PC-9 (cell line): ENCODE measurements around the gene EPB41L2.

ENCODE experiments used
- EZH2 ChIP-seq: fragments of 200-600 bp; sonication (generic); IDR thresholded peaks from 2 replicates; pipeline ENCODE4 v1.8.0; 2017; ENCODE audit warnings: antibody characterized with exemption, low read depth
- TF ChIP-seq, protein P1 (sequence below): fragments of 200-600 bp; sonication (generic); conservative IDR thresholded peaks from 2 replicates; pipeline ENCODE4 v1.6.1; 2017; ENCODE audit warnings: mixed run types, antibody characterized with exemption, mild to moderate bottlenecking, moderate library complexity

DNA sequence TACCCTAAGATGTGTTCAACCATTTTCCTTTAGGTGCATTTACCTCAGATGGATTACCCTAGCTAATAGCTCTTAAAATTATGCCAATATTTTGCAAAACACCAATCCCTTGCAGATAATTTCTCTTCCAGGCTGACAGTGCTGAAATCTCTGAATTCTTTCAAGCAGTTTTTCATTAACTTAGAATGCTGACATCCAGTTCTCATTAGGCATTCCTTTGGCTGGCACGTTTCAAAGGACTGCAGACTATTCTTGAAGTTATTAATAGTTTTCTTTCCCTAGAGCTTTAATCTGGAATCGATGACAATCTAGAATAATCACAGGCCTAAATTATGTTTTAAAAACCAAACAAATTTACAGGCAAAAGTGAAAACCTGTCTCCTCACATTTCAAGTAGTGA, 167.5 kb downstream of the EPB41L2 start:
- TF ChIP-seq, protein P1, sequence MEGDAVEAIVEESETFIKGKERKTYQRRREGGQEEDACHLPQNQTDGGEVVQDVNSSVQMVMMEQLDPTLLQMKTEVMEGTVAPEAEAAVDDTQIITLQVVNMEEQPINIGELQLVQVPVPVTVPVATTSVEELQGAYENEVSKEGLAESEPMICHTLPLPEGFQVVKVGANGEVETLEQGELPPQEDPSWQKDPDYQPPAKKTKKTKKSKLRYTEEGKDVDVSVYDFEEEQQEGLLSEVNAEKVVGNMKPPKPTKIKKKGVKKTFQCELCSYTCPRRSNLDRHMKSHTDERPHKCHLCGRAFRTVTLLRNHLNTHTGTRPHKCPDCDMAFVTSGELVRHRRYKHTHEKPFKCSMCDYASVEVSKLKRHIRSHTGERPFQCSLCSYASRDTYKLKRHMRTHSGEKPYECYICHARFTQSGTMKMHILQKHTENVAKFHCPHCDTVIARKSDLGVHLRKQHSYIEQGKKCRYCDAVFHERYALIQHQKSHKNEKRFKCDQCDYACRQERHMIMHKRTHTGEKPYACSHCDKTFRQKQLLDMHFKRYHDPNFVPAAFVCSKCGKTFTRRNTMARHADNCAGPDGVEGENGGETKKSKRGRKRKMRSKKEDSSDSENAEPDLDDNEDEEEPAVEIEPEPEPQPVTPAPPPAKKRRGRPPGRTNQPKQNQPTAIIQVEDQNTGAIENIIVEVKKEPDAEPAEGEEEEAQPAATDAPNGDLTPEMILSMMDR = no peak
- no peak for TF ChIP-seq EZH2
